ENCODE data around the gene FMOD.

DNA sequence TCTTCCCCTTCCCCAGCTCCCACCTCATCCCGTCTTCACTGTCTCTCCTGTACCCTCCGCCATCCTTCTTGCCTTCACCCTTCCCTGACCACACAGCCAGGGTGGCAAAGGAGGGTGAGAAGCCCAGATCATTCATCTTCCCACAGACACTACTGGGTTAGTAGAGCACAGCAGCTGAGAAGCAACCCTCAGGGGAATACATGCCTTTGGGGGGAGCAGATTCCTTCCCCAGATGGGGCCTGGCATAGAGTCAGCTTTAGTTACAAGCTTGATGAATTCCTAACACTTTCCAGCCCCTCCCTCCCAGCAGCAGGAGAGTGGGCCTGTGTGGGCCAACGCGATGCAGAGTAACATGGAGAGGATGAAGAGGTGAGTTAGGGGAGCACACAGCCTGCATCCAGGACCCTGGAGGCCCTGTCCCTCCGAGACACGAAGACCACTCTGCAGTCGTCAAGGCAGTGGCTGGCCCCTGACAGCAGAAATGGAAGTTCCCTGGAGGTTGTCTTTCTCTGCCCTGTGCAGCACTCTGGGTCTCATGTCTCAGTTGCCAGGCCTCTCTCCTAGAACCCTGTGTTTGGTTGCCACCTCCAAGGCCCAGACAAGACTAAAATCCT is 54.4 kb downstream of the FMOD start:
- TF ChIP-seq POLR2AphosphoS5 (IDR thresholded peaks at IDR 0.05) = no peak
- TF ChIP-seq, protein P1, sequence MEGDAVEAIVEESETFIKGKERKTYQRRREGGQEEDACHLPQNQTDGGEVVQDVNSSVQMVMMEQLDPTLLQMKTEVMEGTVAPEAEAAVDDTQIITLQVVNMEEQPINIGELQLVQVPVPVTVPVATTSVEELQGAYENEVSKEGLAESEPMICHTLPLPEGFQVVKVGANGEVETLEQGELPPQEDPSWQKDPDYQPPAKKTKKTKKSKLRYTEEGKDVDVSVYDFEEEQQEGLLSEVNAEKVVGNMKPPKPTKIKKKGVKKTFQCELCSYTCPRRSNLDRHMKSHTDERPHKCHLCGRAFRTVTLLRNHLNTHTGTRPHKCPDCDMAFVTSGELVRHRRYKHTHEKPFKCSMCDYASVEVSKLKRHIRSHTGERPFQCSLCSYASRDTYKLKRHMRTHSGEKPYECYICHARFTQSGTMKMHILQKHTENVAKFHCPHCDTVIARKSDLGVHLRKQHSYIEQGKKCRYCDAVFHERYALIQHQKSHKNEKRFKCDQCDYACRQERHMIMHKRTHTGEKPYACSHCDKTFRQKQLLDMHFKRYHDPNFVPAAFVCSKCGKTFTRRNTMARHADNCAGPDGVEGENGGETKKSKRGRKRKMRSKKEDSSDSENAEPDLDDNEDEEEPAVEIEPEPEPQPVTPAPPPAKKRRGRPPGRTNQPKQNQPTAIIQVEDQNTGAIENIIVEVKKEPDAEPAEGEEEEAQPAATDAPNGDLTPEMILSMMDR (IDR thresholded peaks at IDR 0.05) = no peak
- no peak for TF ChIP-seq EP300 (IDR thresholded peaks at IDR 0.05)
- TF ChIP-seq POLR2A (IDR thresholded peaks at IDR 0.05) = no peak
